IPS-18c (cell line): ENCODE measurements around the gene LRRC4C.

Source experiments
- H3K4me3 ChIP-seq: 2 replicates; pipeline ENCODE4 v1.7.0; 2013; ENCODE audit warnings: low read depth, mild to moderate bottlenecking, low read length, moderate library complexity; ENCODE audit not compliant: insufficient read depth
- H3K9me3 ChIP-seq: one replicate; pipeline ENCODE4 v1.6.1; 2013; ENCODE audit warnings: mild to moderate bottlenecking, low read length, moderate library complexity; ENCODE audit not compliant: control insufficient read depth, insufficient read depth

The LRRC4C gene

GRCh38 chr11:41245704-41246398 is 213.6 kb downstream of the LRRC4C start:
- H3K9me3 ChIP-seq = no peaks in the 10 kb centered on the region
- H3K4me3 ChIP-seq = no peak overlapping the region

- Histone ChIP-seq H3K4me3 (no peak overlapping the region), H3K9me3 (no peaks in the 10 kb centered on the region)
These were observed 214.3 kb downstream of the LRRC4C start for GRCh38 chr11:41245184-41245583.

GRCh38 chr11:41237382-41237781 is 222.1 kb downstream of the LRRC4C start:
- no peaks in the 10 kb centered on the region for H3K9me3 ChIP-seq
- no peak overlapping the region for H3K4me3 ChIP-seq

- Histone ChIP-seq H3K4me3 (no peak overlapping the region), H3K9me3 (no peaks in the 10 kb centered on the region)
These were observed 223.8 kb downstream of the LRRC4C start for GRCh38 chr11:41235668-41236067.

- no peaks in the 10 kb centered on the region for H3K9me3 ChIP-seq
- no peak overlapping the region for H3K4me3 ChIP-seq
These were observed 233.4 kb downstream of the LRRC4C start for GRCh38 chr11:41225856-41226633.

- Histone ChIP-seq H3K9me3 (no peaks in the 10 kb centered on the region), H3K4me3 (no peak overlapping the region)
These were observed 237.2 kb downstream of the LRRC4C start for GRCh38 chr11:41222236-41222635.

- Histone ChIP-seq H3K9me3 (peaks cover 2% of the 10 kb centered on the region), H3K4me3 (no peak overlapping the region)
These were observed 253.1 kb downstream of the LRRC4C start for GRCh38 chr11:41206388-41206787.

- H3K9me3 ChIP-seq = no peaks in the 10 kb centered on the region
- no peak overlapping the region for H3K4me3 ChIP-seq
These were observed 258.3 kb downstream of the LRRC4C start for GRCh38 chr11:41201156-41201555.

- H3K4me3 ChIP-seq = no peak overlapping the region
- no peaks in the 10 kb centered on the region for H3K9me3 ChIP-seq
These were observed 268.9 kb downstream of the LRRC4C start for GRCh38 chr11:41190437-41191082.

GRCh38 chr11:41189701-41190436 is 269.6 kb downstream of the LRRC4C start:
- no peaks in the 10 kb centered on the region for H3K9me3 ChIP-seq
- no peak overlapping the region for H3K4me3 ChIP-seq

GRCh38 chr11:41177791-41178190 is 281.7 kb downstream of the LRRC4C start:
- H3K4me3 ChIP-seq = no peak overlapping the region
- no peaks in the 10 kb centered on the region for H3K9me3 ChIP-seq

- H3K9me3 ChIP-seq = no peaks in the 10 kb centered on the region
- no peak overlapping the region for H3K4me3 ChIP-seq
These were observed 284.0 kb downstream of the LRRC4C start for GRCh38 chr11:41175304-41175972.

- H3K9me3 ChIP-seq = no peaks in the 10 kb centered on the region
These were observed 313.1 kb downstream of the LRRC4C start for GRCh38 chr11:41146326-41146725.

GRCh38 chr11:41145420-41145819 is 314.0 kb downstream of the LRRC4C start:
- Histone ChIP-seq H3K9me3 (no peaks in the 10 kb centered on the region), H3K4me3 (no peak overlapping the region)

More at GRCh38 chr11:41146326-41146725, 313.1 kb downstream of the LRRC4C start:
- no peak overlapping the region for H3K4me3 ChIP-seq

- H3K4me3 ChIP-seq = no peak overlapping the region
- H3K9me3 ChIP-seq = no peaks in the 10 kb centered on the region
These were observed 324.5 kb downstream of the LRRC4C start for GRCh38 chr11:41134971-41135370.

- no peaks in the 10 kb centered on the region for H3K9me3 ChIP-seq
These were observed 326.4 kb downstream of the LRRC4C start for GRCh38 chr11:41133023-41133422.

GRCh38 chr11:41121600-41121999 is 337.9 kb downstream of the LRRC4C start:
- H3K9me3 ChIP-seq = peaks cover 2% of the 10 kb centered on the region
- H3K4me3 ChIP-seq = no peak overlapping the region

More at GRCh38 chr11:41133023-41133422, 326.4 kb downstream of the LRRC4C start:
- H3K4me3 ChIP-seq = no peak overlapping the region
